Fibroblast of lung (primary cell): ENCODE measurements around the gene KRTAP16-1. TPM values are rescaled to one million over a fixed set of nuclear protein-coding genes. Genes with fewer than 3 reads are reported as not detected.

Experiments
- DNase-seq, 2 donors: peaks; one replicate each; pipeline versions ENCODE4 v3.0.0 to v3.0.0-alpha.2; 2010; ENCODE audit warnings: low read depth in 2 of 2
- H2AFZ ChIP-seq: 2 replicates; pipeline ENCODE4 v1.5.1; 2012; ENCODE audit warnings: low read length, control low read depth, inconsistent platforms
- H3K27ac ChIP-seq: 2 replicates; pipeline ENCODE4 v1.5.1; 2011; ENCODE audit warnings: low read length, control low read depth; ENCODE audit not compliant: insufficient read depth
- H3K27me3 ChIP-seq: 2 replicates; pipeline ENCODE4 v1.5.1; 2011; ENCODE audit warnings: mild to moderate bottlenecking, low read length; ENCODE audit not compliant: control insufficient read depth, insufficient read depth
- H3K36me3 ChIP-seq: 2 replicates; pipeline ENCODE4 v1.5.1; 2011; ENCODE audit warnings: low read length; ENCODE audit not compliant: control insufficient read depth, insufficient read depth
- H3K4me1 ChIP-seq: 2 replicates; pipeline ENCODE4 v1.5.1; 2011; ENCODE audit warnings: low read length; ENCODE audit not compliant: control insufficient read depth, insufficient read depth; ENCODE audit errors: extremely low read depth
- H3K4me2 ChIP-seq: 2 replicates; pipeline ENCODE4 v1.5.1; 2011; ENCODE audit warnings: low read length, control low read depth; ENCODE audit not compliant: insufficient read depth; ENCODE audit errors: extremely low read depth
- H3K4me3 ChIP-seq, 4 experiments: fragments of 200-600 bp in 1 of 4; sonication (generic) in 1 of 4; replicated peaks in 1 of 4; 2 replicates each; pipeline ENCODE4 v1.5.1; 2011 to 2016; ENCODE audit warnings: low read length in 4 of 4, low read depth in 3 of 4, mild to moderate bottlenecking in 3 of 4, control low read depth in 2 of 4, inconsistent platforms in 1 of 4, mixed read lengths in 1 of 4; ENCODE audit not compliant: insufficient read depth in 1 of 4; ENCODE audit errors: control extremely low read depth in 1 of 4
- H3K79me2 ChIP-seq: 2 replicates; pipeline ENCODE4 v1.5.1; 2012; ENCODE audit warnings: mild to moderate bottlenecking, low read length, inconsistent platforms; ENCODE audit not compliant: control insufficient read depth, insufficient read depth
- H3K9ac ChIP-seq: 2 replicates; pipeline ENCODE4 v1.5.1; 2011; ENCODE audit warnings: mild to moderate bottlenecking, low read length, control low read depth; ENCODE audit not compliant: insufficient read depth
- H3K9me3 ChIP-seq: 2 replicates; pipeline ENCODE4 v1.5.1; 2012; ENCODE audit warnings: low read depth, low read length; ENCODE audit not compliant: control insufficient read depth, insufficient read depth
- H4K20me1 ChIP-seq: 2 replicates; pipeline ENCODE4 v1.5.1; 2011; ENCODE audit warnings: low read length; ENCODE audit not compliant: control insufficient read depth, insufficient read depth; ENCODE audit errors: extremely low read depth
- CTCF ChIP-seq, 2 donors: IDR thresholded peaks in 1 of 2; conservative IDR thresholded peaks in 1 of 2; 1 replicate in 1 of 2; 2 replicates in 1 of 2; pipeline ENCODE4 v1.5.1; 2011 to 2012; ENCODE audit warnings: low read length in 2 of 2, control low read depth in 1 of 2, inconsistent platforms in 1 of 2, low read depth in 1 of 2, mild to moderate bottlenecking in 1 of 2
- EZH2 ChIP-seq: IDR thresholded peaks from 2 replicates; pipeline ENCODE4 v1.5.1; 2012; ENCODE audit warnings: low read length, control low read depth, mild to moderate bottlenecking; ENCODE audit errors: missing control alignments
- polyA plus RNA-seq, 2 donors: library from polyadenylated mRNA; depleted of rRNA in 1 of 2; stranded (reverse) in 1 of 2; unstranded in 1 of 2; fragments of >200 nt; gene quantifications; 2 replicates each; pipeline ENCODE4 v1.2.1, GENCODE V29; 2011 to 2012; ENCODE audit warnings: missing spikeins in 1 of 2
- total RNA-seq: library from RNA; depleted of rRNA; stranded (reverse); fragments of >200 nt; gene quantifications from 2 replicates; pipeline ENCODE4 v1.2.1, GENCODE V29; 2014

KRTAP16-1 gene
- total and polyA plus RNA-seq, 2 donors (not counting 1 experiment from before 2014, with no cell fraction given): not detected

GRCh38 chr17:41333836-41334235 is 24.7 kb upstream of the KRTAP16-1 start:
- no peak for DNase-seq
- Histone ChIP-seq H3K4me1 (no peaks in the 10 kb centered on the region), H3K9ac (no peak overlapping the region), H3K4me3 (no peak overlapping the region), H3K4me2 (no peak overlapping the region), H3K9me3 (no peaks in the 10 kb centered on the region), H3K27me3 (peaks cover 4% of the 10 kb centered on the region), H3K27ac (no peak overlapping the region), H3K79me2 (no peaks in the 10 kb centered on the region), H4K20me1 (no peaks in the 10 kb centered on the region), H3K36me3 (no peaks in the 10 kb centered on the region), H2AFZ (no peak overlapping the region)
- TF ChIP-seq EZH2 (no peak), CTCF (conservative IDR thresholded peaks at IDR 0.05 in 1 of 2, IDR thresholded peaks at IDR 0.05 in 1 of 2; ENCODE audit: low read depth in 1 of 2, low read length in 2 of 2) (no peak)

GRCh38 chr17:41333098-41333497 is 24.0 kb upstream of the KRTAP16-1 start:
- Histone ChIP-seq H3K4me1 (no peaks in the 10 kb centered on the region), H3K9me3 (no peaks in the 10 kb centered on the region), H3K4me2 (no peak overlapping the region), H3K36me3 (no peaks in the 10 kb centered on the region), H4K20me1 (no peaks in the 10 kb centered on the region), H3K4me3 (no peak overlapping the region), H3K9ac (no peak overlapping the region), H2AFZ (no peak overlapping the region), H3K27ac (no peak overlapping the region), H3K27me3 (peaks cover 4% of the 10 kb centered on the region), H3K79me2 (no peaks in the 10 kb centered on the region)
- no peak for DNase-seq
- no peak for TF ChIP-seq EZH2
- TF ChIP-seq CTCF (conservative IDR thresholded peaks at IDR 0.05 in 1 of 2, IDR thresholded peaks at IDR 0.05 in 1 of 2; ENCODE audit: low read depth in 1 of 2, low read length in 2 of 2): no peak

GRCh38 chr17:41332239-41332638 is 23.1 kb upstream of the KRTAP16-1 start:
- no peaks in the 10 kb centered on the region for H3K79me2 ChIP-seq
- peaks cover 4% of the 10 kb centered on the region for H3K27me3 ChIP-seq
- H3K4me2 ChIP-seq: no peak overlapping the region
- H2AFZ ChIP-seq: no peak overlapping the region
- no peaks in the 10 kb centered on the region for H3K9me3 ChIP-seq
- H3K27ac ChIP-seq: no peak overlapping the region
- TF ChIP-seq EZH2 (no peak), CTCF (conservative IDR thresholded peaks at IDR 0.05 in 1 of 2, IDR thresholded peaks at IDR 0.05 in 1 of 2; ENCODE audit: low read depth in 1 of 2, low read length in 2 of 2) (no peak)
- no peaks in the 10 kb centered on the region for H4K20me1 ChIP-seq
- H3K4me3 ChIP-seq: no peak overlapping the region
- H3K4me1 ChIP-seq: no peaks in the 10 kb centered on the region
- no peak for DNase-seq
- no peaks in the 10 kb centered on the region for H3K36me3 ChIP-seq
- H3K9ac ChIP-seq: no peak overlapping the region
